Measurements from ENCODE around the gene BLOC1S3. TPM values are rescaled to one million over a fixed set of nuclear protein-coding genes. Genes with fewer than 3 reads are reported as not detected.
A peak's percentile ranks its signal among the peaks of the same experiment; 100 is the strongest.

The BLOC1S3 gene
- total and polyA plus RNA-seq, 4 experiments from 2014 or later: 5.3 to 29.9 (median 20.9) TPM

DNA sequence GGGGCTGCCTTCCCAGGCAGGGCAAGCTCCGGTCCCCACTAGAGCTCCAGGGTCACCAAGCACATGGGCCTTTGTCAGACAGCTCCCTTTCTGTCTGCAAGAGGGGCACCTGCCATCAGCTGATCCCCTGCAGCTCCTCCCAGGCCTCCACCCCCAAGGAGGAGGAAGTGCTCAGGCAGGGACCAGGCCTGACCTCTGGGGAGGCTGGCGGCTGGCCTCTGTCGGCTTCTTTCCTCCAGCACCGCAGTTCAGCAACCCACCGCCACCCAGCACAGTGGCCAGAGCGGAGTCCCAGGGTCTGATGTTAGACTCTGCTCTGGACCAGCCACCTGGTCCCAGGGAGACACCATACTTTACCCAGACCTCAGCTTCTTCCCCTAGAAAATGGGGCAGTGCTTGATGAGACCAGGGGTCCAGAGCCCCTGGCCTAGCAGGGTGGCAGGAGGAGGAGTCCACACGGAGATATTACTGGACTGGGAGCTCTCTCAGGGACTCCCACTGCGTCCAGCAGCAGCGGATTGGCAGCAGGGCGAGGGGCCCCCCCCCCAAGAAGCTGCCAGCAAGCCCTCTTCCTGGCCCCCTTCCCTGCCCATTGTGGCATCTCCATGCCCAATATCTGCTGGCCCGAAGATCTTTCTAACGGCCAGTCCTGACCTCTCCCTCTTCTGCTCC lies 41.9 kb upstream of the BLOC1S3 start:
- no peak overlapping the region for H3K27ac Mint-ChIP-seq
- no peak overlapping the region for H3K27ac ChIP-seq (ENCODE audit: low read depth, low read length)

GRCh38 chr19:45137179-45137761 lies 41.3 kb upstream of the BLOC1S3 start:
- H3K4me1 ChIP-seq (ENCODE audit: insufficient read depth, low read length): no peaks in the 10 kb centered on the region
- intact Hi-C loops (cut with micrococcal nuclease): no loop called here
- H3K36me3 ChIP-seq (ENCODE audit: insufficient read depth, low read length): peaks cover 3% of the 10 kb centered on the region
- H3K27ac ChIP-seq (ENCODE audit: low read depth, low read length): no peak overlapping the region
- peaks cover 0 to 5% (median 4%) of the 10 kb centered on the region in 4 donors for H3K4me1 Mint-ChIP-seq
- H3K27ac Mint-ChIP-seq: peak overlapping the region in 2 of 7 donors; percentile 66 to 78
- H3K4me3 Mint-ChIP-seq: no peak overlapping the region
- POLR2A ChIA-PET (ENCODE audit: partially characterized antibody): no interaction called here
- H3K27me3 ChIP-seq (ENCODE audit: insufficient read depth, low read length): no peaks in the 10 kb centered on the region
- H3K4me3 ChIP-seq (ENCODE audit: low read length in 2 of 2): no peak overlapping the region
- no peaks in the 10 kb centered on the region for H3K27me3 Mint-ChIP-seq
- peak in 1 of 5 donors; percentile 4 for DNase-seq
- CTCF ChIA-PET (ENCODE audit: partially characterized antibody): interaction anchor here (2.2 kb wide), 1 partner anchor 12 kb away, joined by 9 read pairs; no protein-coding TSS in a partner anchor
- H3K9me3 ChIP-seq (ENCODE audit: control insufficient read depth in 1 of 2, low read length in 2 of 2): no peaks in the 10 kb centered on the region
- H3K9me3 Mint-ChIP-seq: no peaks in the 10 kb centered on the region
- peaks cover 0 to 5% of the 10 kb centered on the region in 2 donors for H3K36me3 Mint-ChIP-seq

More for the DNA sequence above, 41.9 kb upstream of the BLOC1S3 start:
- no peaks in the 10 kb centered on the region for H3K27me3 ChIP-seq (ENCODE audit: insufficient read depth, low read length)
- no peaks in the 10 kb centered on the region for H3K36me3 ChIP-seq (ENCODE audit: insufficient read depth, low read length)
- H3K4me3 Mint-ChIP-seq: no peak overlapping the region
- POLR2A ChIA-PET (ENCODE audit: partially characterized antibody): no interaction called here
- no peaks in the 10 kb centered on the region for H3K9me3 Mint-ChIP-seq
- H3K36me3 Mint-ChIP-seq: peaks cover 0 to 4% of the 10 kb centered on the region in 2 donors
- no peaks in the 10 kb centered on the region for H3K9me3 ChIP-seq (ENCODE audit: control insufficient read depth in 1 of 2, low read length in 2 of 2)
- no peak overlapping the region for H3K4me3 ChIP-seq (ENCODE audit: low read length in 2 of 2)
- CTCF ChIA-PET (ENCODE audit: partially characterized antibody): interaction anchor here (2.2 kb wide), 1 partner anchor 11 kb away, joined by 9 read pairs; no protein-coding TSS in a partner anchor
- no peaks in the 10 kb centered on the region for H3K4me1 ChIP-seq (ENCODE audit: insufficient read depth, low read length)
- intact Hi-C loops (cut with micrococcal nuclease): no loop called here
- H3K27me3 Mint-ChIP-seq: no peaks in the 10 kb centered on the region
- DNase-seq: peak in 1 of 5 donors; percentile 16
- H3K4me1 Mint-ChIP-seq: peaks cover 2 to 10% (median 4%) of the 10 kb centered on the region in 4 donors

DNA sequence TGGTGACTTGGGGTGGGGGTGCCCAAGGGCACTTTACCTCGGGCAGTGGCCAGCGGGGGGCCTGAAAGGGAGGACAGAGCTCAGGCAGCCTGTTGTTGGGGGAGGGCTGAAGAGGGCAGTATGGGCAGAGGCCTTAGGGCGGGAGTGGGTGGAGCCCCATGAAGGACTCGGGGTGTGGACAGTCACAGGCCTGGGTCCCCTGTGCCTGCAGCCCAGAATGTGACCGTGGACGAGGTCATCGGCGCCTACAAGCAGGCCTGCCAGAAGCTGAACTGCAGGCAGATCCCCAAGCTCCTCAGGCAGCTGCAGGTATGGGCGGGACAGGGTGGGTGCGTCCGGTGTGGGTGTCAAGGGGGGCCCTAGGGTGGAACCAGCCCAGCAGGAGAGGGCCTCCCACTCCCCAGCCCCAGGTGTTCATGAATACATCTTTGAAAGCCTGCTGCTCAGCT lies 40.3 kb upstream of the BLOC1S3 start:
- H3K4me3 Mint-ChIP-seq: no peak overlapping the region
- ChIA-PET CTCF (ENCODE audit: partially characterized antibody) (no interaction called here), POLR2A (ENCODE audit: partially characterized antibody) (no interaction called here)
- no peak overlapping the region for H3K27ac ChIP-seq (ENCODE audit: low read depth, low read length)
- peaks cover 0 to 8% (median 4%) of the 10 kb centered on the region in 4 donors for H3K4me1 Mint-ChIP-seq
- intact Hi-C loops (cut with micrococcal nuclease): no loop called here
- H3K9me3 ChIP-seq (ENCODE audit: control insufficient read depth in 1 of 2, low read length in 2 of 2): no peaks in the 10 kb centered on the region
- H3K36me3 ChIP-seq (ENCODE audit: insufficient read depth, low read length): peaks cover 12% of the 10 kb centered on the region
- H3K27me3 Mint-ChIP-seq: no peaks in the 10 kb centered on the region
- peak in 1 of 5 donors; percentile 2 for DNase-seq
- H3K27me3 ChIP-seq (ENCODE audit: insufficient read depth, low read length): no peaks in the 10 kb centered on the region
- H3K9me3 Mint-ChIP-seq: no peaks in the 10 kb centered on the region
- no peaks in the 10 kb centered on the region for H3K4me1 ChIP-seq (ENCODE audit: insufficient read depth, low read length)
- H3K36me3 Mint-ChIP-seq: peaks cover 7 to 13% of the 10 kb centered on the region in 2 donors
- H3K4me3 ChIP-seq (ENCODE audit: low read length in 2 of 2): no peak overlapping the region
- peak overlapping the region in 2 of 7 donors; percentile 14 to 50 for H3K27ac Mint-ChIP-seq

DNA sequence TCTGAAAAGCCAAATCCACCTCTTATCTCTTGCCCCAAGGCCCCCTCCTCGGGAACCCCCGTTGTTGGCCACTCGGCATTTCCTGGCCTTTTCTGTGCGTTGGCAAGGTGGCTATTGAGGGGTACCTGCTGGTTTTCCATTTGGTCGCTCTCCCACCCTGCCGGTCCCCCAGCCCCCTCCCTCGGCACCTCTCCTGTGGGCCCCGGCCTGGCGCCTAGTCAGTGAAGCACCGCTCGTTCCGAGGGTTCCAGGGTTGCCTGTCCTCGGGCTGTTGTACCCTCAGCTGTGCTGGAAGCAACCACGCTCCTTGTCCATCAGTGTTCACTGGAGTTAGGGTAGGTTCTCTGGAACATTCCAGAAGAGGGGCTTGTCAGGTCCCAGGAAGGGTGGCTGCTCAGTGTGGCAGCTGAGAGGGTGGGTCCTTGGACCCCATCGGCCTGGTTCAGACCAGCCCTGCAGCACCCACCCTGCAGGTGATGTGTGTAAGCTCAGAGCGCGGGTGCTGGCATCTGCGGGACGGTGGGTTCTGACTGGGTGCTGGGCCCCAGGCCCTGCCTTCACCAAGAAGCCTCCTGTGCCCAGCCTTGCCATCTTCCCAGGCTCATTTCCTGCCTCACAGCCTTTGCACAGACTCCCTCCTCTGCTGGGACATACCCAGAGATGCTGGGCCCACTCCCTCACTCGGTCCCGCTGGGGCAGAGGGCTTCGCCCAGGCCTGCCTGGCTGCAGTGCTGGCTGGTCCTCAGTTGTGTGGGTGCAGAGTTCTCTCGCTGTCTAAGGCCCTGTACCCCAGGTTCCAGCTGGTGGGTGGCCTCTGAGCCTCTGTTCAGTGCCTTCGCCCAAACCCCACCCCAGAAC lies 39.1 kb upstream of the BLOC1S3 start:
- H3K9me3 Mint-ChIP-seq: no peaks in the 10 kb centered on the region
- peaks cover 7 to 13% of the 10 kb centered on the region in 2 donors for H3K36me3 Mint-ChIP-seq
- Histone ChIP-seq H3K4me3 (ENCODE audit: low read length in 2 of 2) (no peak overlapping the region), H3K36me3 (ENCODE audit: insufficient read depth, low read length) (peaks cover 12% of the 10 kb centered on the region), H3K27ac (ENCODE audit: low read depth, low read length) (no peak overlapping the region), H3K9me3 (ENCODE audit: control insufficient read depth in 1 of 2, low read length in 2 of 2) (no peaks in the 10 kb centered on the region), H3K4me1 (ENCODE audit: insufficient read depth, low read length) (no peaks in the 10 kb centered on the region), H3K27me3 (ENCODE audit: insufficient read depth, low read length) (no peaks in the 10 kb centered on the region)
- H3K4me1 Mint-ChIP-seq: peaks cover 0 to 8% (median 4%) of the 10 kb centered on the region in 4 donors
- no peak overlapping the region for H3K4me3 Mint-ChIP-seq
- ChIA-PET POLR2A (ENCODE audit: partially characterized antibody) (no interaction called here), CTCF (ENCODE audit: partially characterized antibody) (no interaction called here)
- no peaks in the 10 kb centered on the region for H3K27me3 Mint-ChIP-seq
- no peak overlapping the region for H3K27ac Mint-ChIP-seq
- DNase-seq: peak in 1 of 5 donors; percentile 20
- intact Hi-C loops (cut with micrococcal nuclease): no loop called here

GRCh38 chr19:45140144-45140503 lies 38.5 kb upstream of the BLOC1S3 start:
- Mint-ChIP-seq H3K27me3 (no peaks in the 10 kb centered on the region), H3K27ac (no peak overlapping the region), H3K4me3 (no peak overlapping the region), H3K4me1 (peaks cover 0 to 8% (median 4%) of the 10 kb centered on the region in 4 donors), H3K36me3 (peaks cover 7 to 13% of the 10 kb centered on the region in 2 donors), H3K9me3 (no peaks in the 10 kb centered on the region)
- intact Hi-C loops (cut with micrococcal nuclease): no loop called here
- ChIA-PET CTCF (ENCODE audit: partially characterized antibody) (interaction anchor here (1.4 kb wide), 1 partner anchor 15 kb away, joined by 3 read pairs; no protein-coding TSS in a partner anchor), POLR2A (ENCODE audit: partially characterized antibody) (no interaction called here)
- Histone ChIP-seq H3K36me3 (ENCODE audit: insufficient read depth, low read length) (peaks cover 12% of the 10 kb centered on the region), H3K27me3 (ENCODE audit: insufficient read depth, low read length) (no peaks in the 10 kb centered on the region), H3K27ac (ENCODE audit: low read depth, low read length) (no peak overlapping the region), H3K4me1 (ENCODE audit: insufficient read depth, low read length) (no peaks in the 10 kb centered on the region), H3K4me3 (ENCODE audit: low read length in 2 of 2) (no peak overlapping the region), H3K9me3 (ENCODE audit: control insufficient read depth in 1 of 2, low read length in 2 of 2) (no peaks in the 10 kb centered on the region)
- DNase-seq: peak in 1 of 5 donors; percentile 27

DNA sequence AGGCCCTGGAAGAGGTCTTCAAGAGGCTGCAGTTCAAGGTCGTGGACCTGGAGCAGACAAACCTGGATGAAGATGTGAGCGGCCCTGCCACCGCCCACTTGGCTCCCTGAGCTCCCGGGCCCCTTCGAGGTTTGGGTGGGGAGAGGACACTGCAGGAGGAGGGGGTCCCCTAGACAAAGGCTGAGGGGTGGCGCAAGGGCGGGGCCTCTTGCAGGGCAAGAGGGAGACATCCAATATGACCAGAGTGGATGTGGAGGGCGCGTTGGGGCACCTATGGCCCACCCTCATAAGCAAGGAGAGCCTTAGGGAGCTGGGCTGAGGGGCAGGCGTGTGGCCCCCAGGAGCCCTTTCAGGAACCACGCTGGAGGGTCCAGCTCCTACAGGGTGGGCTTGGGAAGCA lies 38.1 kb upstream of the BLOC1S3 start:
- H3K9me3 Mint-ChIP-seq: no peaks in the 10 kb centered on the region
- H3K9me3 ChIP-seq (ENCODE audit: control insufficient read depth in 1 of 2, low read length in 2 of 2): no peaks in the 10 kb centered on the region
- H3K4me1 Mint-ChIP-seq: peaks cover 0 to 8% (median 4%) of the 10 kb centered on the region in 4 donors
- POLR2A ChIA-PET (ENCODE audit: partially characterized antibody): no interaction called here
- no peak overlapping the region for H3K4me3 ChIP-seq (ENCODE audit: low read length in 2 of 2)
- H3K27me3 ChIP-seq (ENCODE audit: insufficient read depth, low read length): no peaks in the 10 kb centered on the region
- no peak overlapping the region for H3K27ac ChIP-seq (ENCODE audit: low read depth, low read length)
- no peaks in the 10 kb centered on the region for H3K27me3 Mint-ChIP-seq
- H3K4me3 Mint-ChIP-seq: no peak overlapping the region
- no peak for DNase-seq
- CTCF ChIA-PET (ENCODE audit: partially characterized antibody): interaction anchor here (1.4 kb wide), 1 partner anchor 15 kb away, joined by 3 read pairs; no protein-coding TSS in a partner anchor
- no peaks in the 10 kb centered on the region for H3K4me1 ChIP-seq (ENCODE audit: insufficient read depth, low read length)
- peaks cover 7 to 13% of the 10 kb centered on the region in 2 donors for H3K36me3 Mint-ChIP-seq
- peak overlapping the region in 1 of 7 donors; percentile 55 for H3K27ac Mint-ChIP-seq
- intact Hi-C loops (cut with micrococcal nuclease): no loop called here
- H3K36me3 ChIP-seq (ENCODE audit: insufficient read depth, low read length): peaks cover 12% of the 10 kb centered on the region

Measured in CD4-positive, alpha-beta memory T cell (primary cell).